ENCODE data around the gene GSTCD. TPM values are rescaled to one million over a fixed set of nuclear protein-coding genes. Genes with fewer than 3 reads are reported as not detected.

The GSTCD gene
- total RNA-seq, 5 donors from 2014 or later (not counting 1 experiment from before 2014, with no cell fraction given), result 5.1 to 7.5 (median 5.2) TPM

GRCh38 chr4:105670684-105671083, 37.9 kb upstream of the GSTCD start:
- Mint-ChIP-seq H3K9me3 (no peaks in the 10 kb centered on the region), H3K27me3 (peaks cover 14 to 26% of the 10 kb centered on the region in 2 donors), H3K4me1 (no peaks in the 10 kb centered on the region), H3K27ac (no peak overlapping the region), H3K4me3 (no peak overlapping the region), H3K36me3 (no peaks in the 10 kb centered on the region)
- ATAC-seq (replicated peaks in 1 of 4) (no peak), DNase-seq (no peak)
- Histone ChIP-seq H3K4me3 (ENCODE audit: control insufficient read depth in 1 of 2, extremely low read depth in 1 of 2, low read length in 1 of 2) (no peak overlapping the region), H3K36me3 (ENCODE audit: control insufficient read depth in 2 of 2, extremely low read depth in 1 of 2, insufficient read depth in 1 of 2, low read length in 1 of 2) (no peaks in the 10 kb centered on the region), H3K9me3 (no peaks in the 10 kb centered on the region), H3K4me1 (ENCODE audit: control insufficient read depth in 1 of 2, extremely low read depth in 1 of 2, insufficient read depth in 2 of 2, low read length in 2 of 2) (no peaks in the 10 kb centered on the region), H3K27me3 (replicated peaks in 1 of 2; ENCODE audit: control insufficient read depth in 2 of 2, extremely low read depth in 1 of 2, insufficient read depth in 2 of 2, low read length in 1 of 2) (peaks cover 0 to 2% of the 10 kb centered on the region in 2 experiments), H3K27ac (ENCODE audit: low read length) (no peak overlapping the region)
- CTCF ChIA-PET, result no interaction called here
- POLR2A ChIA-PET, result no interaction called here

- Histone ChIP-seq H3K27ac (ENCODE audit: low read length) (no peak overlapping the region), H3K27me3 (replicated peaks in 1 of 2; ENCODE audit: control insufficient read depth in 2 of 2, extremely low read depth in 1 of 2, insufficient read depth in 2 of 2, low read length in 1 of 2) (peaks cover 0 to 2% of the 10 kb centered on the region in 2 experiments), H3K36me3 (ENCODE audit: control insufficient read depth in 2 of 2, extremely low read depth in 1 of 2, insufficient read depth in 1 of 2, low read length in 1 of 2) (no peaks in the 10 kb centered on the region), H3K4me3 (ENCODE audit: control insufficient read depth in 1 of 2, extremely low read depth in 1 of 2, low read length in 1 of 2) (no peak overlapping the region), H3K9me3 (no peaks in the 10 kb centered on the region), H3K4me1 (ENCODE audit: control insufficient read depth in 1 of 2, extremely low read depth in 1 of 2, insufficient read depth in 2 of 2, low read length in 2 of 2) (no peaks in the 10 kb centered on the region)
- ATAC-seq (replicated peaks in 1 of 4), result no peak
- H3K4me1 Mint-ChIP-seq, result no peaks in the 10 kb centered on the region
- no peak overlapping the region for H3K4me3 Mint-ChIP-seq
- H3K27ac Mint-ChIP-seq, result no peak overlapping the region
- H3K27me3 Mint-ChIP-seq, result peaks cover 11 to 26% of the 10 kb centered on the region in 2 donors
- ChIA-PET POLR2A (no interaction called here), CTCF (no interaction called here)
- H3K9me3 Mint-ChIP-seq, result no peaks in the 10 kb centered on the region
- H3K36me3 Mint-ChIP-seq, result no peaks in the 10 kb centered on the region
- no peak for DNase-seq
- no CpG with 5 or more reads among the region's 2 CpGs for WGBS (ENCODE audit: insufficient coverage)
Observed at GRCh38 chr4:105671301-105671700, 37.3 kb upstream of the GSTCD start.

GRCh38 chr4:105674011-105674410, 34.6 kb upstream of the GSTCD start:
- ATAC-seq (replicated peaks in 1 of 4) (no peak), DNase-seq (no peak)
- 71% methylated on average over 1 of the region's 1 CpG for WGBS (ENCODE audit: insufficient coverage)
- Mint-ChIP-seq H3K9me3 (no peaks in the 10 kb centered on the region), H3K4me3 (no peak overlapping the region), H3K27ac (no peak overlapping the region), H3K36me3 (no peaks in the 10 kb centered on the region), H3K27me3 (peaks cover 8 to 14% of the 10 kb centered on the region in 2 donors), H3K4me1 (no peaks in the 10 kb centered on the region)
- Histone ChIP-seq H3K4me3 (ENCODE audit: control insufficient read depth in 1 of 2, extremely low read depth in 1 of 2, low read length in 1 of 2) (no peak overlapping the region), H3K27me3 (replicated peaks in 1 of 2; ENCODE audit: control insufficient read depth in 2 of 2, extremely low read depth in 1 of 2, insufficient read depth in 2 of 2, low read length in 1 of 2) (no peaks in the 10 kb centered on the region), H3K36me3 (ENCODE audit: control insufficient read depth in 2 of 2, extremely low read depth in 1 of 2, insufficient read depth in 1 of 2, low read length in 1 of 2) (no peaks in the 10 kb centered on the region), H3K4me1 (ENCODE audit: control insufficient read depth in 1 of 2, extremely low read depth in 1 of 2, insufficient read depth in 2 of 2, low read length in 2 of 2) (no peaks in the 10 kb centered on the region), H3K27ac (ENCODE audit: low read length) (no peak overlapping the region), H3K9me3 (no peaks in the 10 kb centered on the region)
- ChIA-PET POLR2A (no interaction called here), CTCF (interaction anchor here in 1 of 2 donors (0.6 kb wide), 1 partner anchor 759 kb away, joined by 3 read pairs; no protein-coding TSS in a partner anchor)

- no peak for DNase-seq
- no peak overlapping the region for H3K4me3 Mint-ChIP-seq
- H3K36me3 Mint-ChIP-seq, result peaks cover 12% of the 10 kb centered on the region
- Histone ChIP-seq H3K4me3 (ENCODE audit: control insufficient read depth in 1 of 2, extremely low read depth in 1 of 2, low read length in 1 of 2) (no peak overlapping the region), H3K36me3 (ENCODE audit: control insufficient read depth in 2 of 2, extremely low read depth in 1 of 2, insufficient read depth in 1 of 2, low read length in 1 of 2) (peaks cover 0 to under 1% of the 10 kb centered on the region in 2 donors), H3K27ac (ENCODE audit: low read length) (no peak overlapping the region), H3K27me3 (replicated peaks in 1 of 2; ENCODE audit: control insufficient read depth in 2 of 2, extremely low read depth in 1 of 2, insufficient read depth in 2 of 2, low read length in 1 of 2) (no peaks in the 10 kb centered on the region), H3K9me3 (no peaks in the 10 kb centered on the region), H3K4me1 (ENCODE audit: control insufficient read depth in 1 of 2, extremely low read depth in 1 of 2, insufficient read depth in 2 of 2, low read length in 2 of 2) (no peaks in the 10 kb centered on the region)
- ChIA-PET POLR2A (no interaction called here), CTCF (no interaction called here)
- H3K27ac Mint-ChIP-seq, result no peak overlapping the region
- H3K4me1 Mint-ChIP-seq, result no peaks in the 10 kb centered on the region
- no peaks in the 10 kb centered on the region for H3K9me3 Mint-ChIP-seq
- H3K27me3 Mint-ChIP-seq, result peaks cover 5 to 8% of the 10 kb centered on the region in 2 donors
- WGBS (ENCODE audit: insufficient coverage), result 100% methylated on average over 1 of the region's 2 CpGs
- no peak for ATAC-seq (replicated peaks in 1 of 4)
Observed at GRCh38 chr4:105677709-105678108, 30.9 kb upstream of the GSTCD start.

GRCh38 chr4:105679186-105679585, 29.4 kb upstream of the GSTCD start:
- ATAC-seq (replicated peaks in 1 of 4) (no peak), DNase-seq (no peak)
- H3K4me1 Mint-ChIP-seq, result no peaks in the 10 kb centered on the region
- H3K27ac Mint-ChIP-seq, result no peak overlapping the region
- ChIA-PET CTCF (no interaction called here), POLR2A (no interaction called here)
- no peaks in the 10 kb centered on the region for H3K27me3 Mint-ChIP-seq
- Histone ChIP-seq H3K9me3 (no peaks in the 10 kb centered on the region), H3K36me3 (ENCODE audit: control insufficient read depth in 2 of 2, extremely low read depth in 1 of 2, insufficient read depth in 1 of 2, low read length in 1 of 2) (peaks cover 0 to 7% of the 10 kb centered on the region in 2 donors), H3K27ac (ENCODE audit: low read length) (no peak overlapping the region), H3K4me1 (ENCODE audit: control insufficient read depth in 1 of 2, extremely low read depth in 1 of 2, insufficient read depth in 2 of 2, low read length in 2 of 2) (no peaks in the 10 kb centered on the region), H3K27me3 (replicated peaks in 1 of 2; ENCODE audit: control insufficient read depth in 2 of 2, extremely low read depth in 1 of 2, insufficient read depth in 2 of 2, low read length in 1 of 2) (no peaks in the 10 kb centered on the region), H3K4me3 (ENCODE audit: control insufficient read depth in 1 of 2, extremely low read depth in 1 of 2, low read length in 1 of 2) (no peak overlapping the region)
- peaks cover 18% of the 10 kb centered on the region for H3K36me3 Mint-ChIP-seq
- H3K9me3 Mint-ChIP-seq, result no peaks in the 10 kb centered on the region
- H3K4me3 Mint-ChIP-seq, result no peak overlapping the region
- 100% methylated on average over 1 of the region's 2 CpGs for WGBS (ENCODE audit: insufficient coverage)

- no peak overlapping the region for H3K4me3 Mint-ChIP-seq
- H3K4me1 ChIP-seq (ENCODE audit: control insufficient read depth in 1 of 2, extremely low read depth in 1 of 2, insufficient read depth in 2 of 2, low read length in 2 of 2), result no peaks in the 10 kb centered on the region
- H3K27me3 ChIP-seq (replicated peaks in 1 of 2; ENCODE audit: control insufficient read depth in 2 of 2, extremely low read depth in 1 of 2, insufficient read depth in 2 of 2, low read length in 1 of 2), result no peaks in the 10 kb centered on the region
- no peaks in the 10 kb centered on the region for H3K9me3 ChIP-seq
- DNase-seq (no peak), ATAC-seq (replicated peaks in 1 of 4) (no peak)
- H3K4me1 Mint-ChIP-seq, result no peaks in the 10 kb centered on the region
- H3K36me3 Mint-ChIP-seq, result peaks cover 27% of the 10 kb centered on the region
- WGBS (ENCODE audit: insufficient coverage), result 71% methylated on average over 1 of the region's 4 CpGs
- CTCF ChIA-PET, result no interaction called here
- no peak overlapping the region for H3K4me3 ChIP-seq (ENCODE audit: control insufficient read depth in 1 of 2, extremely low read depth in 1 of 2, low read length in 1 of 2)
- peaks cover 3 to 7% of the 10 kb centered on the region in 2 donors for H3K36me3 ChIP-seq (ENCODE audit: control insufficient read depth in 2 of 2, extremely low read depth in 1 of 2, insufficient read depth in 1 of 2, low read length in 1 of 2)
- H3K27ac Mint-ChIP-seq, result no peak overlapping the region
- no peak overlapping the region for H3K27ac ChIP-seq (ENCODE audit: low read length)
- no peaks in the 10 kb centered on the region for H3K9me3 Mint-ChIP-seq
- no peaks in the 10 kb centered on the region for H3K27me3 Mint-ChIP-seq
- POLR2A ChIA-PET, result no interaction called here
Observed at GRCh38 chr4:105683038-105683437, 25.5 kb upstream of the GSTCD start.

GRCh38 chr4:105686571-105686970, 22.0 kb upstream of the GSTCD start:
- DNase-seq (no peak), ATAC-seq (replicated peaks in 1 of 4) (no peak)
- Histone ChIP-seq H3K27ac (ENCODE audit: low read length) (no peak overlapping the region), H3K9me3 (no peaks in the 10 kb centered on the region), H3K27me3 (replicated peaks in 1 of 2; ENCODE audit: control insufficient read depth in 2 of 2, extremely low read depth in 1 of 2, insufficient read depth in 2 of 2, low read length in 1 of 2) (no peaks in the 10 kb centered on the region), H3K36me3 (ENCODE audit: control insufficient read depth in 2 of 2, extremely low read depth in 1 of 2, insufficient read depth in 1 of 2, low read length in 1 of 2) (peaks cover 3 to 32% of the 10 kb centered on the region in 2 donors), H3K4me3 (ENCODE audit: control insufficient read depth in 1 of 2, extremely low read depth in 1 of 2, low read length in 1 of 2) (no peak overlapping the region), H3K4me1 (ENCODE audit: control insufficient read depth in 1 of 2, extremely low read depth in 1 of 2, insufficient read depth in 2 of 2, low read length in 2 of 2) (no peaks in the 10 kb centered on the region)
- Mint-ChIP-seq H3K27ac (no peak overlapping the region), H3K36me3 (peaks cover 42% of the 10 kb centered on the region), H3K4me3 (no peak overlapping the region), H3K27me3 (no peaks in the 10 kb centered on the region), H3K4me1 (no peaks in the 10 kb centered on the region), H3K9me3 (no peaks in the 10 kb centered on the region)
- CTCF ChIA-PET, result no interaction called here
- POLR2A ChIA-PET, result no interaction called here
- WGBS (ENCODE audit: insufficient coverage), result no CpG with 5 or more reads among the region's 2 CpGs
